ENCODE data around the gene GABRB3. TPM values are rescaled to one million over a fixed set of nuclear protein-coding genes. Genes with fewer than 3 reads are reported as not detected.

GABRB3 gene
- polyA plus RNA-seq, 3 donors, result 5.1 to 9.1 (median 6.5) TPM

DNA sequence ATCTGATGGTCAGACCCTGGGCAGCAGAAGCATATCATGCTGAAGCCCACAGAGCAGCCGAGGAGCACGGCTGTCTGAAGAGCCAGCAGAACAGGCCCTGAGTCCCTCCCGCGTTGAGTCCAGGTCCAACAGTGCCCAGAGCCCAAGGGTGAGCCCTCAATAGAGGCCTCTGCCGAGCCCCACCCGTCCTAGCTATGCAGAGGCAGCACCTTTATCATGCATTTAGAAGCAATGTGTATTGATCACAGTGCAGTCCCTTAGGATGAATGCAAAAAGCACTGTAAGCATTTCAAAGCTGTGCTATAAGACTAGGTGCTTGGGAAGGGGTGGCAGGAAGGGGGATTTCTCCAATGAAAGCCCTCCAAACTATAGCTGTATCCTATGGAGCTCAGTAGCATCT lies 208.5 kb downstream of the GABRB3 start:
- DNase-seq (ENCODE audit: low read depth in 3 of 3, low spot score in 2 of 3), result no peak

DNA sequence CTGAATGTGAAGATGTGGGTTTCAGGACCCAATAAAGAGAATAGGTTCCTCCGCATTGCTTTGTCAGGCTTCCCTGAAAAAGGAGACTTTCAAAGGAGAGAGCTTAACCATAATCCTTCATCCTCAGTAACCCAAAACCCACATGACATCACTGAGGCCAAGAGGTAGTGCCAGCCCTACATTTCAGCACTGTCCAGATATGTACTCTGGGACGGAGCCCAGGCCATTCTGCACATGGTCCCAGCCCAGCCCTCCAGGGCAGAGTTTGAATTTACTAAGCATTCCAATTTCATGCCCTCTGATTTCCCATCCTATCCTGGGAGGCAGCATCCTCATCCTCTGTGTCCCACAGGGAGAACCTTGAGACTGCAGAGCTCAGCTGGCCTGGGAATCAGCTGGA lies 210.5 kb downstream of the GABRB3 start:
- no peak for DNase-seq (ENCODE audit: low read depth in 3 of 3, low spot score in 2 of 3)

DNA sequence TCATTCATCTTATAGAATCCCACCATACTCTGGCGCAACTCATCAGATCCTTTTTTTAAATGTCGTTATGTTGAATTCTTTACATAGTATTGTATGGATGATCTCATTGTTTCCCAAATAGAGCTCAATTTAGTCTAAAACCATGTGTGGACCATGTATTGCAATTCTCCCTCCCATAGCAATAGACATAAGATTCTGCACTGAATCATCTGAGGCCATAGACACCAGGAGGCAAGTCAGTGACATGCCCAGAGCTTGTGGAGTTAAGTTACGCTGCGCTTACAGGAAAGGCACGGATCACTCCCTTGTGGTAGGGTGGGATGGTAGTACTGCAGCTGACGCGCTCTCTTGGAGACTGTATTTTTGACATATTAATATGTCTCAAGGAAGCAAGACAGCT lies 211.0 kb downstream of the GABRB3 start:
- DNase-seq (ENCODE audit: low read depth in 3 of 3, low spot score in 2 of 3), result no peak

DNA sequence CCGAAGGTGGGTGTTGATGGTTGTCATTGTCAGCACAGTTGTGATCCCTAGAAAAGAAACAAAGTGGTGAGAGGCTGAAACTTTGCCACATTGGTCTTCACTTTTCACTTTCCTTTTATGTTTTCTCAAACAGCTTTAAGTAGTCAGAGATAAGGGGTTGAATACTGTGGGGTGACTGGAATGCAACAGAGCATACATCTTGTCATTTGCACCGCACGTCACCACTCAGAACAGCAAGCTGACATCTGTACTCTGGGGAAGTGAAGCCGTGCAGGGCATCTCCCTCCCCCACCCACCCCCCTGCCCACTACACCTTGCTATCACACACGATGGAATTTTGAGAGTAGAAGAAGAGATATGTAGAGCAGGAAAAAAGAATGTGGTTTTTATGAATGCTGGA lies 211.7 kb downstream of the GABRB3 start:
- no peak for DNase-seq (ENCODE audit: low read depth in 3 of 3, low spot score in 2 of 3)

DNA sequence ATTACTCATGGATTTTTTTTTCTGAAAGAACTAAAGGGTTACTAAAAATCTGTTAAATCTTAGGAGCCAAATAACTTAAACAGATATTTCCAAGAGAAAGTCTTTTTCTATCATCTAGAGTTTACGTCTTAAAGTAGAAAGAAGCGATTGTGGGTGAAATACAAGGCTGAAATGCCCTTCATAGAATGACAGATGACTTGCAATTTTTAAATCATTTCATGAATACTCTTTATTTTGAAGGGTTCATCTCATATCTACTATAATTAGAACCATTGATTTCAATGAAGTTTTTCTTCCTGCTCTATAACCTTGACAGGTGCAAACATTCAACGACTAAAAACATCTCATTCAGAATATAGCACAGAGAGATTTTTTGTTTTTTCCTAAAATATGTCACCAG lies 217.0 kb downstream of the GABRB3 start:
- DNase-seq (ENCODE audit: low read depth in 3 of 3, low spot score in 2 of 3), result no peak

DNA sequence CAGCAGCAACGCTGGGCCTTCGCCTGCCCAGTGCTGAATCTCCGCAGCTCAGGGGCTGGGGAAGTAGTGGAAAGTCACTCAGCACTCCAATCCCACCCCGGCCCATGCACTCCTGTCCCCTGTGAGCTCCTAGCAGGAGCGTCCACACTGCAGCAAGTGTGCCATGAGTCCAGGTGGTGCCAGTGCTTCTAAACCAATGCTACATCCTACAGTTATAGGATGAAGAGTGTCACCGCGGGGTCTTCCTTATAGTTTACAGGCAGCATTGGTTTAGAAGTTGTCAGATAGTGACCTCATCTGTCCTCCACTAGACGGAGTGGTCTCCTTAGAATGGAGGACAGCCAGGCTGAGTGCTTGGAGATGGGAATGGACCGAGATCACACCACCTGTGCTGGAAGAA lies 221.4 kb downstream of the GABRB3 start:
- DNase-seq (ENCODE audit: low read depth in 3 of 3, low spot score in 2 of 3), result no peak

DNA sequence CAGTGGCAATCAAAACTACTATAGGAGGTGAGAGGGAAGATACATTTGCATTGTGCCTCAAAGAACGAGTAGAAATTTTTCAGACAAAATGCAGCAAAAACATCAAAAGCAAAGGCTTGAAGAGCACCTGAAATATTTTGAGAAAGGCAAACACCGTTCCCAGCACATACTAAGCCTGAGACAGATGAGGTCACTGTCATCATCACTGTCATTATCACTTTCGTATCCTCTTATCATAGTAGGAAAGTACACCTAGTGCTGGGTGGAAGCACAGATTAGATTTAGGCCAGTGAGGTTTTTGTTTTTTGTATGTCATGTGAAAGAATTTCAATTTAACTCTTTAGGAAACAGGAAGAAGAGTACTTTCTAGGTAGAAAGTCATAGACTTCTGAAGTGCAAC lies 222.0 kb downstream of the GABRB3 start:
- no peak for DNase-seq (ENCODE audit: low read depth in 3 of 3, low spot score in 2 of 3)

DNA sequence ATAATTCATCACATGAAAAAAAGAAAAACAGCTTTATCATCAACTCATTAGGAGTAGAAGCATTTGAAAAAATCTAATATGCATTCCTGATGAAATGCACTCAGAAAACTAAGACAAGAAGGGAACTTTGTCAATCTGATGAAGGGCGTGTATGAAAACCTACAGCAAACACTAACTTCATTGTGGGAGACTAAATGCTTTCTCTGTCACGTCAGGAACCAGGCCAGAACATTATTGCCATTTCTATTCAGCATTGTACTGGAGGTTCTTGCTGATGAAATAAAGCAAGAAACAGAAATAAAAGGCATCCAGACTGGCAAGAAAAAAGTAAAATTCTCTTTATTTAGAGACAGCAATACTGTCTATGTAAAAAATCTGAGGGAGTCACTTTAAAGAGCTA lies 235.2 kb downstream of the GABRB3 start:
- no peak for DNase-seq (ENCODE audit: low read depth in 3 of 3, low spot score in 2 of 3)

DNA sequence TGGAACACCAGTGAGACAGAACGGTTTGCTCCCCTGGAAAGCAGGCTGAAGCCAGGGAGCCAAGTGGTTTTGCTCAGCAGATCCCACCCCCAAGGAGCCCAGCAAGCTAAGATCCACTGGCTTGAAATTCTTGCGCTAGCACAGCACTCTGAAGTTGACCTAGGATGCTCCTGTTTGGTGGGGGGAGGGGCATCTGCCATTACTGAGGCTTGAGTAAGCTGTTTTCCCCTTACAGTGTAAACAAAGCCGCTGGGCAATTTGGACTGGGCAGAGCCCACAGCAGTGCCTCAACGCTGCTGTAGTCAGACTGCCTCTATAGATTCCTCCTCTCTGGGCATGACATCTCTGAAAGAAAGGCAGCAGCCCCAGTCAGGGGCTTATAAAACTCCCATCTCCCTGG lies 241.4 kb downstream of the GABRB3 start:
- DNase-seq (ENCODE audit: low read depth in 3 of 3, low spot score in 2 of 3), result no peak

DNA sequence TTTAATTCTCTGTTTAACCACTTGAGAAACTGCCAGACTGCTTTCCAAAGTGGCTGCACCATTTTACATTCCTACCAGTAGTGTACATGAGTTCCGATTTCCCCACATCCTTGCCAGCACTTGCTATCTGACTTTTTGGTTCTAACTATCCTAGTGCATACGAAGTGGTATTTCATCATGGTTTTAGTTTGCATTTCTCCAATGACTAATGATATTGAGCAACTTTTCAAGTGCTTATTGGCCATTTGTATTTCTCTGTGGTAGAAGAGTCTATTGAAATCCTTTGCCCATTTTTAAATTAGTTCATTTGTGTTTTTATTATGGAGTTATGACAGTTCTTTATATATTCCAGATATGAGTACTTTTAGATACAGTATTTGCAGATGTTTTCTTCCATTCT lies 247.8 kb downstream of the GABRB3 start:
- DNase-seq (ENCODE audit: low read depth in 3 of 3, low spot score in 2 of 3), result no peak

DNA sequence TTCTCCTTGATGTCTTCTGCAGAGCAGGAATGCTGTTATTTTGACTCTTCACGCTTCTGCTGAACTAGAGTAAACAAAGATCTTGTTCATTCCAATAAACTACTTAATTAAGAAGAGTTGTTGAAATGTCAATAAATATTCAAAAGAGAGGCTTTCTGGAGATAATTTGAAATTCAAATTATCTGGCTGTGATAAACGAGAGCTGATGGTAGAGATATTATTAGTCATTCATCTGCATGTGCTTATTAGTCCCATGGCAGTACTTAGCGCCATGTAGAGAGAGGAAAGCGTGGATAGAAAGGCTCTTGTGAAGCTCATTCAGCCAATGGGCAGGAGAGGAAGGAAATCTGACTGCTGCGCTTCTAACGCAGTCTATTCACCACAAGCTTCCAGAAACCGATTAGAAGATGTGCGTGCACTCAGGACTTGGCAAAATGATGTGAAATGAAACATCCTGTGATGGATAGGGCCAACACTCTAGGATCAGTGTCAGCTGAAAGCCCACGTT lies 251.1 kb downstream of the GABRB3 start:
- DNase-seq (ENCODE audit: low read depth in 3 of 3, low spot score in 2 of 3), result no peak

DNA sequence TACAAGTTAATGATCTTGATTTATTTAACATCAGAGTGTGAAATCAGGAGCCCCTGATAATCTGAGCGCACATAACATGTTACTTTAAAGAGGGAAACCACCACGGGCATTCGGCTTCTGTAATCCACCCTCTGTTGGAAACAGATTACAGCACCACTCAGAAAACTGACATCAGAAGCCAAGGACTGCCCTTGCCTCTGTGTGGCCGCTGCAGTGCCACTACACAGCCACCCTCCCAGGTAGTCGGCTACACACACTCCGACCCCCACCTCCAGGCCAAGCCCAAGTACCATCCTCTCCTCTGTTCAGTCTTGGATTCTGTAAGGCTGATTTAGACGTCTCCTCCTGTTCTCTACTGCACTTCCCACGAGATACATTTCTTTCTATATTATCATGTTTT lies 251.7 kb downstream of the GABRB3 start:
- no peak for DNase-seq (ENCODE audit: low read depth in 3 of 3, low spot score in 2 of 3)

DNA sequence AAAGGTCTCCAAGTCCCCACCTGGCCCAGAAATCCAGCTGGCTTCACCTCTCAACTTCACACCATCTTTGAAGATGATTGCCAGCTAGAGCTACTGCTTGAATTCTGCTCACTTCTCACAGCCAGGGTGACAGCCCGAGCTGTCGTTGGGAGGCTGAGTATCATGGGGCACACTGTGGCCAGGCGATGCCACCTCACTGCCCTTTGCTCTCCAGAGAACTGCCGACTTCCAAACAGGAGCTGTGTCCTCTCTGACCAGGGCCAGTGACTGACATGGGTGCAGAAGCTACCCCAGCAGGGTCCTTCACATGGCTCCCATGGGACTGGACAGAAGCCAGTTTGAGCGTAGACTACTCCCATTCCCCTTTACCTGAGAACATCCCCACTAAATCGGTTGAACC lies 254.0 kb downstream of the GABRB3 start:
- no peak for DNase-seq (ENCODE audit: low read depth in 3 of 3, low spot score in 2 of 3)

DNA sequence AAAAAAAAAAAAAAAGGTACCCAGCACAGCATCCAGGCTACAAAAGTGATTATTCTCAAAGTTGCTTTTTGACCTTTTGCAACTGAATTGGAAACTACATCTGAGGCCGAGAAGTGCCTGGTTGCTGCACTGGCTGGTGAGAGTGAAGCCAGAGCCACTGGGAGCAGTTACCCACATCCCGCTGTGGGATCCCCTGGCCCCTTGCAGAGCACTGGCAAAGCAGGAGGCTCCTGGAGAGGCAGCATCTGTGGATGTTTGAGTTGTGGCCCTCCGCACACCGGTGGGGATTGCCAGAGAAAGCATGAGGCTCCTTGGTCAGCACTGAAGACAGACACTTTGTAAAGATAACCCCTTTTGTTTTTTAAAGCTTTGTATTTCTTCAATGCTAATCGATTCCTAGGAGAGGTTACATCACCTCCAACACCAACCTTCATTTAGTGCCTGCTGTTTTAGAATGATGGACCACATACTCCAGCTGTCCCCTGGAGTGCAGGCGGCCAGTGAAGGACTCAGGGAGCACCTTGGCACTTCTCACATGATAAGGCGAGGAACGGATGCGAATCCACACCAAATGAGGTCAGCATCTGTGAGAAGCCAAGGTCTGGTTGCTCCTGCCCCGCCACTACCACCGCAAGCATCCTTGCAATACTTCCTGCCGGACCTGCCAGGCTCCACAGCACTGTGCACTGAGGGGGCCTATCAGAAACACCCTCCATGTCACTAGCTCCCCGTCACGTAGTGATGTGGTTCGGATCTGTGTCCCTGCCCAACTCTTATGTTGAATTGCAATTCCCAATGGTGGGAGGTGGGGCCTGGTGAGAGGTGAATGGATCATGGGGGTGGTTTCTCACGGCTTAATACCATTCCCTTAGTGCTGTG lies 256.5 kb downstream of the GABRB3 start:
- no peak for DNase-seq (ENCODE audit: low read depth in 3 of 3, low spot score in 2 of 3)

DNA sequence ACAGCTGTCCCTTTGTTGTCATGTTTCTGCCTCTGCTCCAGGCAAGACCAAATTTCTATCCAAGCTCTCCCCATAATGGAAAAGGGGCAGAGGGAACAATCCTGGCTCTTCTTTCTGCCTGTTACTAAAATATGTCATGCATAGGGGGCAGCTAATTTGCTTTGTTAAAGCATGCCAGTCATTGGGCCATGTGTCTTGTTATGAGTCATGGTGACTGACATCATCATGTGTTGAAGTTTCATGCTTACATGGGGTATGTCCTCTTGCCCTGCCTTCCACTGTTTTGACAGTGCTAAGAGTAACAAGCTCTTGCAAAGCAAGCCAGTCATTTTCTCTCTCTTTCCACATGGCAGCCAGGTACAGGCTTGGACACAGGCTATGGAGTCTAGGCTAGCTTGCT lies 268.9 kb downstream of the GABRB3 start:
- DNase-seq (ENCODE audit: low read depth in 3 of 3, low spot score in 2 of 3), result no peak

Other genes starting within 250 kb of the GABRB3 start
- under 1 TPM; 0.11 to 0.40 (median 0.26) TPM for gene GABRA5, start 94.0 kb upstream of the GABRB3 start, polyA plus RNA-seq (ENCODE audit: insufficient read length in 3 of 3)
- 1 to 10 TPM in 2 of 3 donors, under 1 TPM in 1; 0.96 to 2.4 (median 2.2) TPM for gene GABRG3, start 198.1 kb upstream of the GABRB3 start, polyA plus RNA-seq (ENCODE audit: insufficient read length in 3 of 3)